ENCODE results near the gene ASCC3.

GRCh38 chr6:100892693-100893092 lies 11.6 kb upstream of the ASCC3 start:
- TF ChIP-seq CTCF (IDR thresholded peaks at IDR 0.05) = no peak
- no peak for TF ChIP-seq EZH2 (IDR thresholded peaks at IDR 0.05; ENCODE audit: borderline replicate concordance, insufficient read depth, low read depth, low read length, poor library complexity, severe bottlenecking)
